Dedifferentiated amniotic fluid mesenchymal stem cell (primary cell): ENCODE measurements around the gene TSTD1.

Experiments used
- DNase-seq: peaks from one replicate; pipeline ENCODE4 v3.0.0-alpha.2; 2016; ENCODE audit errors: extremely low spot score

The TSTD1 gene

GRCh38 chr1:161038523-161039153, at the start of gene TSTD1:
TSS of gene TSTD1 (minus strand) at chr1:161038964. CDS start at chr1:161038889, 75 bp downstream.
- DNase-seq = no peak

GRCh38 chr1:161086457-161086856, 47.7 kb upstream of the TSTD1 start:
- DNase-seq = no peak

GRCh38 chr1:161085165-161085564, 46.4 kb upstream of the TSTD1 start:
- no peak for DNase-seq

GRCh38 chr1:161084597-161084988, 45.8 kb upstream of the TSTD1 start:
- no peak for DNase-seq

GRCh38 chr1:161083748-161084596, 45.2 kb upstream of the TSTD1 start:
- no peak for DNase-seq

- DNase-seq = peak; percentile 63
These were observed 44.4 kb upstream of the TSTD1 start for GRCh38 chr1:161082996-161083747.

GRCh38 chr1:161082483-161082882, 43.7 kb upstream of the TSTD1 start:
- no peak for DNase-seq

- DNase-seq = no peak
These were observed 42.8 kb upstream of the TSTD1 start for GRCh38 chr1:161081519-161081918.

- DNase-seq = no peak
These were observed 42.0 kb upstream of the TSTD1 start for GRCh38 chr1:161080441-161081405.

- no peak for DNase-seq
These were observed 40.8 kb upstream of the TSTD1 start for GRCh38 chr1:161079436-161080110.

GRCh38 chr1:161077426-161077825, 38.7 kb upstream of the TSTD1 start:
- no peak for DNase-seq

- DNase-seq = no peak
These were observed 37.6 kb upstream of the TSTD1 start for GRCh38 chr1:161076410-161076809.

- no peak for DNase-seq
These were observed 36.1 kb upstream of the TSTD1 start for GRCh38 chr1:161074676-161075368.

- DNase-seq = no peak
These were observed 34.8 kb upstream of the TSTD1 start for GRCh38 chr1:161073474-161074121.

GRCh38 chr1:161072751-161073449, 34.1 kb upstream of the TSTD1 start:
- no peak for DNase-seq

GRCh38 chr1:161071886-161072371, 33.2 kb upstream of the TSTD1 start:
- DNase-seq = no peak

GRCh38 chr1:161070761-161071160, 32.0 kb upstream of the TSTD1 start:
- no peak for DNase-seq

GRCh38 chr1:161069731-161070270, 31.0 kb upstream of the TSTD1 start, which contains the start of gene ARHGAP30:
TSS of gene ARHGAP30 (minus strand) at chr1:161069891. CDS start at chr1:161069624, 267 bp downstream.
- DNase-seq = no peak
